Loucy (cell line): ENCODE data around the gene MTERF2.
A peak's percentile ranks its signal among the peaks of the same experiment; 100 is the strongest.

Experiments
- CTCF ChIP-seq: fragments of 200-600 bp; sonication (generic); conservative IDR thresholded peaks from 2 replicates; pipeline ENCODE4 v1.5.1; 2014; ENCODE audit warnings: mild to moderate bottlenecking, antibody characterized with exemption, low read length
- EZH2phosphoT487 ChIP-seq: fragments of 200-600 bp; IDR thresholded peaks from 2 replicates; pipeline ENCODE4 v1.6.1; 2018; ENCODE audit warnings: antibody characterized with exemption, mild to moderate bottlenecking, moderate library complexity, borderline replicate concordance

GRCh38 chr12:106956048-106956578, 30.8 kb downstream of the MTERF2 start:
- TF ChIP-seq CTCF (peak; percentile 28; the same call in 1 of the 2 replicates), EZH2phosphoT487 (no peak)
